Measurements from ENCODE around the gene UBXN10.

The UBXN10 gene

GRCh38 chr1:20174937-20175666 lies 10.8 kb upstream of the UBXN10 start:
- Histone ChIP-seq H3K9me2 (replicated peaks; ENCODE audit: insufficient read depth, low read length) (no peaks in the 10 kb centered on the region), H2AFZ (ENCODE audit: low read length) (no peak overlapping the region), H3K9ac (ENCODE audit: low read length) (no peak overlapping the region), H3K4me1 (ENCODE audit: low read length) (no peaks in the 10 kb centered on the region), H3K27me3 (replicated peaks; ENCODE audit: insufficient read depth, low read length) (peaks cover 60% of the 10 kb centered on the region), H3K9me3 (replicated peaks; ENCODE audit: insufficient read depth, low read length) (no peaks in the 10 kb centered on the region), H3K4me3 (ENCODE audit: low read length) (no peak overlapping the region), H3K79me2 (ENCODE audit: low read length) (no peaks in the 10 kb centered on the region), H3F3A (ENCODE audit: insufficient read depth, low read length) (no peaks in the 10 kb centered on the region), H3K27ac (ENCODE audit: low read length) (no peak overlapping the region), H3K4me2 (ENCODE audit: low read depth, low read length) (no peak overlapping the region), H4K20me1 (ENCODE audit: insufficient read depth, low read length) (no peaks in the 10 kb centered on the region), H3K36me3 (replicated peaks; ENCODE audit: insufficient read depth, low read length) (no peaks in the 10 kb centered on the region)
- no peak for DNase-seq
- TF ChIP-seq CTCF (IDR thresholded peaks at IDR 0.05; ENCODE audit: low read length) (no peak), EZH2 (optimal IDR thresholded peaks at IDR 0.05; ENCODE audit: low read depth, low read length) (no peak), EZH2phosphoT487 (IDR thresholded peaks at IDR 0.05; ENCODE audit: low read length) (no peak)

- Histone ChIP-seq H3K36me3 (replicated peaks; ENCODE audit: insufficient read depth, low read length) (no peaks in the 10 kb centered on the region), H3K9ac (ENCODE audit: low read length) (no peak overlapping the region), H3K4me3 (ENCODE audit: low read length) (no peak overlapping the region), H3K9me2 (replicated peaks; ENCODE audit: insufficient read depth, low read length) (no peaks in the 10 kb centered on the region), H3K9me3 (replicated peaks; ENCODE audit: insufficient read depth, low read length) (no peaks in the 10 kb centered on the region), H3F3A (ENCODE audit: insufficient read depth, low read length) (no peaks in the 10 kb centered on the region), H3K4me2 (ENCODE audit: low read depth, low read length) (no peak overlapping the region), H4K20me1 (ENCODE audit: insufficient read depth, low read length) (no peaks in the 10 kb centered on the region), H3K79me2 (ENCODE audit: low read length) (no peaks in the 10 kb centered on the region), H3K27ac (ENCODE audit: low read length) (no peak overlapping the region), H3K4me1 (ENCODE audit: low read length) (no peaks in the 10 kb centered on the region), H2AFZ (ENCODE audit: low read length) (no peak overlapping the region), H3K27me3 (replicated peaks; ENCODE audit: insufficient read depth, low read length) (peaks cover 72% of the 10 kb centered on the region)
- DNase-seq = no peak
- TF ChIP-seq EZH2 (optimal IDR thresholded peaks at IDR 0.05; ENCODE audit: low read depth, low read length) = no peak
These were observed 7.1 kb upstream of the UBXN10 start for GRCh38 chr1:20178634-20179370.

GRCh38 chr1:20179371-20180128 lies 6.3 kb upstream of the UBXN10 start:
- H4K20me1 ChIP-seq (ENCODE audit: insufficient read depth, low read length) = no peaks in the 10 kb centered on the region
- H3K4me1 ChIP-seq (ENCODE audit: low read length) = no peaks in the 10 kb centered on the region
- H3K79me2 ChIP-seq (ENCODE audit: low read length) = no peaks in the 10 kb centered on the region
- no peaks in the 10 kb centered on the region for H3K9me2 ChIP-seq (replicated peaks; ENCODE audit: insufficient read depth, low read length)
- no peaks in the 10 kb centered on the region for H3K9me3 ChIP-seq (replicated peaks; ENCODE audit: insufficient read depth, low read length)
- no peak for DNase-seq
- H3K4me2 ChIP-seq (ENCODE audit: low read depth, low read length) = no peak overlapping the region
- TF ChIP-seq EZH2phosphoT487 (IDR thresholded peaks at IDR 0.05; ENCODE audit: low read length) (no peak), EZH2 (optimal IDR thresholded peaks at IDR 0.05; ENCODE audit: low read depth, low read length) (no peak), CTCF (IDR thresholded peaks at IDR 0.05; ENCODE audit: low read length) (no peak)
- H3K9ac ChIP-seq (ENCODE audit: low read length) = no peak overlapping the region
- H3F3A ChIP-seq (ENCODE audit: insufficient read depth, low read length) = no peaks in the 10 kb centered on the region
- H3K27ac ChIP-seq (ENCODE audit: low read length) = no peak overlapping the region
- H3K27me3 ChIP-seq (replicated peaks; ENCODE audit: insufficient read depth, low read length) = peaks cover 72% of the 10 kb centered on the region
- H2AFZ ChIP-seq (ENCODE audit: low read length) = no peak overlapping the region
- H3K36me3 ChIP-seq (replicated peaks; ENCODE audit: insufficient read depth, low read length) = no peaks in the 10 kb centered on the region
- no peak overlapping the region for H3K4me3 ChIP-seq (ENCODE audit: low read length)

All from MM.1S (cell line).